Retinal pigment epithelial cell (primary cell): ENCODE results near the gene XYLT1.

Source experiments
- DNase-seq: peaks from one replicate; pipeline ENCODE4 v3.0.0-alpha.2; 2010; ENCODE audit warnings: low read depth
- H3K4me3 ChIP-seq: 2 replicates; pipeline ENCODE4 v1.5.1; 2011; ENCODE audit warnings: mild to moderate bottlenecking, low read length, control low read depth, moderate library complexity
- CTCF ChIP-seq: conservative IDR thresholded peaks from 2 replicates; pipeline ENCODE4 v1.5.1; 2011; ENCODE audit warnings: low read depth, low read length, control low read depth, inconsistent platforms

The XYLT1 gene

GRCh38 chr16:17246974-17247732, 223.6 kb downstream of the XYLT1 start:
- no peak for DNase-seq
- no peak overlapping the region for H3K4me3 ChIP-seq
- no peak for TF ChIP-seq CTCF

- no peak for DNase-seq
- H3K4me3 ChIP-seq, result no peak overlapping the region
- no peak for TF ChIP-seq CTCF
These were observed 224.4 kb downstream of the XYLT1 start for GRCh38 chr16:17246268-17246885.

GRCh38 chr16:17245776-17246175, 225.0 kb downstream of the XYLT1 start:
- no peak for TF ChIP-seq CTCF
- no peak for DNase-seq
- no peak overlapping the region for H3K4me3 ChIP-seq

GRCh38 chr16:17244872-17245551, 225.7 kb downstream of the XYLT1 start:
- TF ChIP-seq CTCF, result no peak
- H3K4me3 ChIP-seq, result no peak overlapping the region
- DNase-seq, result no peak

GRCh38 chr16:17241264-17241835, 229.4 kb downstream of the XYLT1 start:
- TF ChIP-seq CTCF, result no peak
- DNase-seq, result no peak
- H3K4me3 ChIP-seq, result no peak overlapping the region

- no peak for TF ChIP-seq CTCF
These were observed 232.3 kb downstream of the XYLT1 start for GRCh38 chr16:17238285-17239028.

More at GRCh38 chr16:17238285-17239028, 232.3 kb downstream of the XYLT1 start:
- H3K4me3 ChIP-seq, result no peak overlapping the region
- no peak for DNase-seq
